Measurements from ENCODE around the gene CELSR1.
A peak's percentile ranks its signal among the peaks of the same experiment; 100 is the strongest.

Gene CELSR1

GRCh38 chr22:46537225-46537945 lies at the start of gene CELSR1:
TSS of gene CELSR1 (minus strand) at chr22:46537620. CDS start at chr22:46537170, 450 bp downstream.
- DNase-seq (ENCODE audit: extremely low read depth, low read depth) = no peak
- peak within 1 kb of the TSS; percentile 21 for H3K4me3 ChIP-seq (replicated peaks; ENCODE audit: low read depth, low read length)
- TF ChIP-seq CTCF (IDR thresholded peaks at IDR 0.05; ENCODE audit: low read depth, low read length, missing control alignments) = no peak

- no peak overlapping the region for H3K4me3 ChIP-seq (replicated peaks; ENCODE audit: low read depth, low read length)
- no peak for TF ChIP-seq CTCF (IDR thresholded peaks at IDR 0.05; ENCODE audit: low read depth, low read length, missing control alignments)
- no peak for DNase-seq (ENCODE audit: extremely low read depth, low read depth)
Observed at GRCh38 chr22:46587061-46587460, 49.6 kb upstream of the CELSR1 start.

GRCh38 chr22:46586531-46587011 lies 49.2 kb upstream of the CELSR1 start:
- no peak for TF ChIP-seq CTCF (IDR thresholded peaks at IDR 0.05; ENCODE audit: low read depth, low read length, missing control alignments)
- no peak for DNase-seq (ENCODE audit: extremely low read depth, low read depth)
- H3K4me3 ChIP-seq (replicated peaks; ENCODE audit: low read depth, low read length) = no peak overlapping the region

GRCh38 chr22:46586123-46586519 lies 48.7 kb upstream of the CELSR1 start:
- no peak overlapping the region for H3K4me3 ChIP-seq (replicated peaks; ENCODE audit: low read depth, low read length)
- DNase-seq (ENCODE audit: extremely low read depth, low read depth) = no peak
- TF ChIP-seq CTCF (IDR thresholded peaks at IDR 0.05; ENCODE audit: low read depth, low read length, missing control alignments) = no peak

GRCh38 chr22:46585340-46586122 lies 48.1 kb upstream of the CELSR1 start:
- no peak for TF ChIP-seq CTCF (IDR thresholded peaks at IDR 0.05; ENCODE audit: low read depth, low read length, missing control alignments)
- no peak for DNase-seq (ENCODE audit: extremely low read depth, low read depth)
- no peak overlapping the region for H3K4me3 ChIP-seq (replicated peaks; ENCODE audit: low read depth, low read length)

- no peak overlapping the region for H3K4me3 ChIP-seq (replicated peaks; ENCODE audit: low read depth, low read length)
- no peak for DNase-seq (ENCODE audit: extremely low read depth, low read depth)
- no peak for TF ChIP-seq CTCF (IDR thresholded peaks at IDR 0.05; ENCODE audit: low read depth, low read length, missing control alignments)
Observed at GRCh38 chr22:46584081-46584921, 46.9 kb upstream of the CELSR1 start.
